GM18520 (cell line): Measurements from ENCODE around the gene CARS1.
"Not testable (repeated sequence)": the region's sequence is repeated elsewhere in the genome, so short reads cannot be mapped to it uniquely, and the experiment has no call there.

Source experiments
- ATAC-seq: cut with Tn5 transposase; IDR thresholded peaks from one replicate; pipeline ENCODE4 v1.9.1; 2021; ENCODE audit not compliant: unreplicated experiment

The CARS1 gene

GRCh38 chr11:3063876-3064275 lies 6.7 kb upstream of the CARS1 start:
- ATAC-seq: not testable (repeated sequence)

DNA sequence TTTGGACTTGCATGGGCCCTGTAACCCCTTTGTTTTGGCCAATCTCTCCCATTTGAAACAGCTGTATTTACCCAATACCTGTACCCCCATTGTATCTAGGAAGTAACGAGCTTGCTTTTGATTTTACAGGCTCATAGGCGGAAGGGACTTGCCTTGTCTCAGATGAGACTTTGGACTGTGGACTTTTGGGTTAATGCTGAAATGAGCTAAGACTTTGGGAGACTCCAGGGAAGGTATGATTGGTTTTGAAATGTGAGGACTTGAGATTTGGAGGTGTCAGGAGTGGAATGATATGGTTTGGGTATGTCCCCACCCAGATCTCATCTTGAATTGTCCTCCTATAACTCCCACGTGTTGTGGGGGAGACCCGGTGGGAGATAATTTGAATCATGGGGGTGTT lies 6.2 kb upstream of the CARS1 start:
- ATAC-seq: not testable (repeated sequence)

- ATAC-seq: no peak
These were observed 3.3 kb upstream of the CARS1 start for GRCh38 chr11:3060436-3061025.

- ATAC-seq: no peak
These were observed 1.8 kb upstream of the CARS1 start for GRCh38 chr11:3058753-3059664.

DNA sequence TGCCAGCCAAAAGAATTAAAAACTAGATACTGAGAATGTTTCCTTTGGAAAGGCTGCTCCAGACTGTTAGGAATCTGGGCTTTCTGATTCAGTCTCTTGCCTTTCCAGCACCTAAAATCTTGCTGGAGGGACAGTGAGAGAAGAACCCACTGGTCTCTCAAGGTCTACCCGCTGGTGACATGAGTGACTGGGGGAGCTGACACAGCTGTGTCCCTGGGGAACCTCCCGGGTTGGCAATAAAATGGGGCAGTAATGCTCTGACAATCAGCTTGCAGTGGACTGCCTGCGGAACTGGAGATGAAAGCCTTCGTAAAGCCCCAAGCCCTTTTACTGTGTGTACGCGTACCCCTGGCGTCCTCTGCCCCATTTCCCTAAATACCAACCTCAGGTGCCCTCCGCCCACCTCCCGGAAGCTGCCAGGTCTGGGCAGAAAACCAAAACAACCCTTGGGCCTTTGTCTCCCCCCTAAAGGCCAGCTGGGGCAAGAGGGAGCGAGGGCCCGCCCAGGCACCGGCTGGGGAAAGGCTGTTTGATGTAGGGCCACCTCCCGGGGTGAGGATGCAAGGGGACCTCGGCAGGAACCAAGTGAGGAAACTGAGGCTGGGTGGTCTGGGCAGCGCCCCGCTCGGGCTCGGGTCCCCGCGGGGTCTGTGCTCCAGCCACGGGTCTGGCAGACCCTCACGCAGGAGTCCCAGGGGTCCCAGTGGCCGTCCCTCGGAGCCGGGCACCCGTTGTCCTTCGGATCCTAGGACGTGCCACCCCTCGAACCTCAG lies 741 bp downstream of the CARS1 start:
- no peak for ATAC-seq

DNA sequence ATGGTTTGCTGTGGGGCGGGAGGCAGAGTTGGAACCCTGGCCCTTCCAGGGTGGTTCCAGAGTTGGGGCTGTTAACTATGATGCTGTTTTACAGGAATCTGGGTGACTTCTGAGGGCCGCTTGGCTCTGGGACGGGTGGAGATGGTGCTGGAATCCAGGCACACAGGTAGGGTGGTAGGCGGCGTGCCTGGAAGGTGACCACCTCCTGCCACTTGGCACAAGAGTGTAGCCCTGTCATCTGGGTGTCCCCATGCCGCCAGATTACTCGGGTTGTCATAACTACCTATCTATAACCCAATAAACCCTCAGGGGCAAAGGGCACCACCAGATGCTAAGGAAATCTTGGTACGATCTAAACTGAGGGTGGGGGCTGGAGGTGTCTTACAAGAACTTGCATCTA lies 1.3 kb downstream of the CARS1 start:
- ATAC-seq: no peak

DNA sequence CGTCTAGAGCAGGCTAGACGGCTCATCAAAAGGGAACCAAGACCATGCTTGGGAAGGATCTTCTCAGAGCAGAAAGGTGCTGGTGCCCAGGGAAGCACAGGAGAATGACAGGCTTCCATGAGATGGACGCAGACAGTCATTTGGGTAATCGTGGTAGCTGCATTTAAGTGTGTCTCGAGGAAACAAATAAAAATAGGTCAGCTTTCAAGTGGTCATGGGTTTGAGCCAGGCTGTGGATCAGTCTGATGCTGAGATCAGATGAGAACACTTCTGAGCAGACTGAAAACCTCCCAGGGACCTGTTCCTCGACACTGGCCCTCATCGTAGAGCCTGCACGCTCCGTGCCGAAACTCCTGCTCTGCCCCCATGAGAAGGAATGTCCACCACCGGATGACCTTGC lies 4.7 kb downstream of the CARS1 start:
- ATAC-seq: no peak

DNA sequence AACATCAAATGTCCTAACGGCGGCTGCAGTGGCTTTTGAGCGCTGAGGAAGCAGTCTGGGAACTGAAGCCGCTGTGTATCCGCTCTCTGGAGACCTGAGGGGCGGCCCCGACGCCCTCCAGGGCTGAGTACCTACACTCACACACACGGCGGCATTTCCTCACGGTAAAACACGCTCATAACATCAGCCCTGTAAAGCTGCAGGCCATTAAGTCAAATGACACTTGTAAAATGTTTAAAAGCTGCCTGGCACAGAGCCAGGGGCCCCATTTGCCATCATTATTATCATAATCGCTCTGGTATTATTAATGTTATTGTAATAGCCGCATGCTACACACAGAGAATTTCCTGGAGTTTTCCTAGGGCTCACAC lies 5.1 kb downstream of the CARS1 start:
- ATAC-seq: no peak

GRCh38 chr11:3051196-3052108 lies 5.8 kb downstream of the CARS1 start:
- ATAC-seq: no peak

- no peak for ATAC-seq
These were observed 6.6 kb downstream of the CARS1 start for GRCh38 chr11:3050386-3051195.

DNA sequence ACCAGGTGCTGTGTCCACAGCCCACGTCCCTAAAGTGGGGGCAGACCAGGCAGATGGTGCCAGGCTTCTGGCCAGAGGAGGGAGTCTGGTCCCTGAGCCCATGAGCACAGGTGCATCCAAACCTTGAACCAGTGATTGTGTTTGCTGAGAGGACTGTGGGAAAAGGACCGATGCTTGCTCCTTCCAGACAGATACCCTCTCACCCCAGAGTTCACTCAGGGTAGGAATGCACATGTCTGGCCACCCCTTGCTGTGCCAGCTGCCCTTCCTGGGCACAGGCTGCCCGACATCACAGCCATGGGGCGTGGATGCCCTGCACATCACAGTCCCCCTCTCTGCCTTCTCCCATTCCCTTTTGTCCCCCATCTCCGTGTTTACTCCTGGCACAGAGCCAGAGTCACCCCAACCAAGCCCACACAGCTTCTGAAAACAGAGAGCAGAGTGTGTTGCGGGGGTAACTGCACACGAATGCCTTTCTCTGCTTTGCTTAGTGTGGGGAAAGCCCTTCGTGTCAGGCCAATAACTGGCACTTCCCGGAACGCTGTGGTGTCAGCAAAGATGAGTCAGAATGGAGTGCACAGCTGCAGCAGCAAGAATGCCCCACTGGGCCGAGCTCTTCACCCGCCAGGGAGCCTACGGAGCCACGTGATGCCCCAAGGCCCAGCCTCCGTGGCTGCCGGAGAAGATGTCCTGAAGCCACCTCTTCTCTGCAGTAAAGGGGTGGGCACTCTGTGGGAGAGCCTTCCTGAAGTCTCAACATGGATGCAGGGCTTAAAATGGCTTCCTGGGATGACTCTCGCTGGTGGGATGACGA lies 7.6 kb downstream of the CARS1 start:
- ATAC-seq: peak; percentile 86

DNA sequence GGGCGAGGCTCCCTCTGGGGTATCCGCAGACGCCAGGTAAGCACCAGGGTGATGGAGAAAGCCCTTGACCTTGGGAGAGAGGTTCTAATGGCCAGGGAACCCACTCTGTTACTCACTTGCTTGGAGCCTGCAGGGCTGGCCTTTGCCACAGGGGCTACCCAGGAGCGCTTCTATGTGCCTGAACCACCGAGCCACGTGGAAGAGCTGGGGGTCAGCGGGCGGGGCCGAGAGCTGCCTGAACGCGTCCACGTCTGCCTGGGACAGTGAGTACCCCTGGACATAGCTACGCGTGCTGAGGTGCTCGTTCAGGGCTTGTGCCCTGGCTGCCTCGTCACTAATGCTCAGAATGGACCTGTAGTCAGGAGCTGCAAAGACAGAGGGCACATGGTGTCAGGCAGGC lies 9.6 kb downstream of the CARS1 start:
- ATAC-seq: no peak

DNA sequence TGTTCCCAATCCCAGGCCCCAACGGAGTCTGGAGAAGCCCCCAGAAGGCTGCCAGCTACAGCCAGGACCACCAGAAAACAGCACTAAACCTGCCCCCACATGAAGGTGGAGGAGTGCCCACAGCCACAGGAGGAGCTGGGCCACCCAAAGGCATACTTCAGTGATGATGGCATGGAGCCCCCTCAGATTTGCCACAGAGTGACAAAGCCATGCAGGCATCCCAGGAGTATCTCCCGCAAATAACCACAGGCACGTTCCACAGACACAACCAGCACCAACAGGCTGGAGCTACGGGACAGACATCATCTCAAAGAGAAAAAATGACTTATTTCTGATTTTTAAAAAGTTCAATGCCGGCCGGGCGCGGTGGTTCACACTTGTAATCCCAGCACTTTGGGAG lies 10.6 kb downstream of the CARS1 start:
- no peak for ATAC-seq

DNA sequence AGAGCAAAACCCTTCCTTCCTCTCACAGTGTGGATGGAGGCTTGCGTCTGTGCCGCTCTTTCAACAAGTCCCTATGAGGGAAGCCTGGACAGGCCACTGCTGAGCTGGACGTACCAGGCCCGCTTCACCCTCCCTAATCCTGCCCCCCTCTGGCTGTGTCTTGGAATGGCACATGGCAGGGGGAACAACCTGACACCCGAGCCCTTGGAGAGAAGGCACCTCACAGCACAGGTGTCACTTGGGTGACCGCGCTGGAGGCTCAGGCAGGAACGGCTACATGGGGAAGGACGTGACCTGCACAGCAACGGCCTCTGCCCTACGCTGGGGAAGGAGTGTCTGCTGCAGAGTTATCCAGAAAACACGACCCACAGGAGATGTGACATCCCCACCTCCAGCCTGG lies 11.0 kb downstream of the CARS1 start:
- ATAC-seq: no peak

GRCh38 chr11:3044915-3045314 lies 12.3 kb downstream of the CARS1 start:
- no peak for ATAC-seq

- ATAC-seq: no peak
These were observed 13.2 kb downstream of the CARS1 start for GRCh38 chr11:3044004-3044403.

DNA sequence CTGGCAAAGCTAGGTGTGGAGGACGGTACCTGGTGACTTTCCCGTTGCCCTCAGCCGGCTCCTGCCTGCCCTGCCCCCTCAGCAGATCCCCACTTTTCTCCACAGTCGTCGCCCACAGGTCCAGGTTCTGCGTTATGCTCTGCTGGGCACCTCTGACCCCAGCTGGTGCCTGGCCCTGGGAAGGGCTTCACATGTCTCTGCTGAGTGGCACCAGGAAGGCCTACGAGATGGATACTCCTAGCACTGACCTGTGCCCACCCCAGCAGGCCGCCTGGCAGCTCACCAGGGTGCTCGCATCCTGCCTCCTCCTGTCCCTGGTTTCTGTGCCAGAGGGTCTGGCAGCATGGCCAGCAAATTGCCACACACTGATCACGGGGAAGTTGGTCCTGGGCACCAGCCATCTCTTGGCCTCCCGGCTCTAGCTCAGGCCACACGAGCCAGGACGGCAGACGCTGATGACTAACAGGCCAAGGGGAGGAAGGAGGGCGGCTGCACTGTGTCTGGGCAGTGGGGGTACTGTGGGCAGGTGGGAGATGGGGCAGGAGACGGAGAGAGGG lies 13.8 kb downstream of the CARS1 start:
- no peak for ATAC-seq

DNA sequence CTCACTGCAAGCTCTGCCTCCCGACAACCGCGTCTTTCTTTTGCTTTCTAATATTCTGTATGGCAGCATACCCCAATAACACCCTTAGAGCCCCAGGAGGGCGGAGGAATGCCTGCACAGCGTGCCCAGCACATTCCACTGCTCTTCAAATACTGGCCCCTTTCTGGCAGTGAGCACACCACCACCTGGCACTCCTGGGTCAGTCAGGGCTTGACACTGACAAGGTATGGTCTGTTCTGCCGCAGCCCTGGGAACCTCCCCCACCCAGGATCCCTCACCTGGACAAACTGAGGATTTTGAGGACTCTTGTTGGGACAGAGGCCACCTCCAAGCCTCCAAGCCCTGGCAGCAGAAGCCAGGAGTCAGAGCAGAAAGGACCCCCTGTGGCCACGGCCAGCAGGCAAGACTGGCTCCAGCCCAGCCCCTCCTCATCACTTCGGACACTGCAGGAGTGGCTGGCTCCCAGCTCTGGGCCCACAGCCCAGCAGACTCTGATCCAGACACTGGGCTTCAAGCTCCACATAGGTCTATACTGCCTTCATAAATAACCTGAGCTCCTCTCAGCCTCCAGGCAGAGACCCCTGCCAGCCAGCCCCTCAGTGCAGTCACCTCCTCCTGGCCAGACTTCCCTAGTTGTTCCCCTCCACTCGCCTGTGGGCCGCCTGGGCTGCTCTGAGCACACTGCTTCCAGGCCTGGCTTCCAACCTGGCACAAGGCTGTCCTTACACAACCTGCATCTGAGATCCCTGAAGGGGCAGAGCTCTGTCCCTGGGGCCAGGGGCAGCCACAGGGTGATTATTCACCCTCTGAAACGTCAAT lies 14.5 kb downstream of the CARS1 start:
- ATAC-seq: no peak
